ENCODE results near the gene CCDC148.

The CCDC148 gene

GRCh38 chr2:158482594-158482993 is 26.0 kb upstream of the CCDC148 start:
- Histone ChIP-seq H4K20me1 (ENCODE audit: insufficient read depth, low read length) (no peaks in the 10 kb centered on the region), H3K27me3 (ENCODE audit: low read depth, low read length) (no peaks in the 10 kb centered on the region), H3K4me1 (ENCODE audit: low read length) (no peaks in the 10 kb centered on the region), H3K4me3 (ENCODE audit: low read length) (no peak overlapping the region), H3K9me3 (ENCODE audit: insufficient read depth, low read length) (no peaks in the 10 kb centered on the region), H3K36me3 (replicated peaks; ENCODE audit: low read depth, low read length) (no peaks in the 10 kb centered on the region), H3K79me2 (ENCODE audit: low read length) (peaks cover 16% of the 10 kb centered on the region), H3K4me2 (ENCODE audit: low read length) (no peak overlapping the region), H3K9ac (ENCODE audit: low read length) (no peak overlapping the region), H2AFZ (ENCODE audit: low read depth, low read length) (no peak overlapping the region), H3K27ac (ENCODE audit: low read length) (no peak overlapping the region)
- no peak for TF ChIP-seq CTCF (IDR thresholded peaks at IDR 0.05; ENCODE audit: low read depth, low read length)
- TF ChIP-seq EZH2phosphoT487 (IDR thresholded peaks at IDR 0.05; ENCODE audit: low read depth): no peak

- Histone ChIP-seq H3K4me3 (ENCODE audit: low read length) (no peak overlapping the region), H2AFZ (ENCODE audit: low read depth, low read length) (no peak overlapping the region), H3K4me1 (ENCODE audit: low read length) (no peaks in the 10 kb centered on the region), H3K9me3 (ENCODE audit: insufficient read depth, low read length) (no peaks in the 10 kb centered on the region), H3K27me3 (ENCODE audit: low read depth, low read length) (no peaks in the 10 kb centered on the region), H3K79me2 (ENCODE audit: low read length) (peaks cover 10% of the 10 kb centered on the region; the same call in 1 of the 2 replicates), H4K20me1 (ENCODE audit: insufficient read depth, low read length) (no peaks in the 10 kb centered on the region), H3K9ac (ENCODE audit: low read length) (no peak overlapping the region), H3K4me2 (ENCODE audit: low read length) (no peak overlapping the region), H3K36me3 (replicated peaks; ENCODE audit: low read depth, low read length) (no peaks in the 10 kb centered on the region), H3K27ac (ENCODE audit: low read length) (no peak overlapping the region)
- TF ChIP-seq CTCF (IDR thresholded peaks at IDR 0.05; ENCODE audit: low read depth, low read length): no peak
- TF ChIP-seq EZH2phosphoT487 (IDR thresholded peaks at IDR 0.05; ENCODE audit: low read depth): no peak
Observed at GRCh38 chr2:158481116-158481515, 24.6 kb upstream of the CCDC148 start.

GRCh38 chr2:158478816-158479215 is 22.3 kb upstream of the CCDC148 start:
- Histone ChIP-seq H3K36me3 (replicated peaks; ENCODE audit: low read depth, low read length) (no peaks in the 10 kb centered on the region), H3K9ac (ENCODE audit: low read length) (no peak overlapping the region), H3K27ac (ENCODE audit: low read length) (no peak overlapping the region), H3K4me1 (ENCODE audit: low read length) (no peaks in the 10 kb centered on the region), H2AFZ (ENCODE audit: low read depth, low read length) (no peak overlapping the region), H3K4me2 (ENCODE audit: low read length) (no peak overlapping the region), H3K4me3 (ENCODE audit: low read length) (no peak overlapping the region), H3K27me3 (ENCODE audit: low read depth, low read length) (no peaks in the 10 kb centered on the region), H4K20me1 (ENCODE audit: insufficient read depth, low read length) (no peaks in the 10 kb centered on the region), H3K79me2 (ENCODE audit: low read length) (no peaks in the 10 kb centered on the region), H3K9me3 (ENCODE audit: insufficient read depth, low read length) (no peaks in the 10 kb centered on the region)
- TF ChIP-seq CTCF (IDR thresholded peaks at IDR 0.05; ENCODE audit: low read depth, low read length) (no peak), EZH2phosphoT487 (IDR thresholded peaks at IDR 0.05; ENCODE audit: low read depth) (no peak)

GRCh38 chr2:158478237-158478636 is 21.7 kb upstream of the CCDC148 start:
- H3K36me3 ChIP-seq (replicated peaks; ENCODE audit: low read depth, low read length): no peaks in the 10 kb centered on the region
- H4K20me1 ChIP-seq (ENCODE audit: insufficient read depth, low read length): no peaks in the 10 kb centered on the region
- no peak overlapping the region for H3K27ac ChIP-seq (ENCODE audit: low read length)
- no peak overlapping the region for H3K4me3 ChIP-seq (ENCODE audit: low read length)
- H3K79me2 ChIP-seq (ENCODE audit: low read length): no peaks in the 10 kb centered on the region
- no peak overlapping the region for H2AFZ ChIP-seq (ENCODE audit: low read depth, low read length)
- H3K4me2 ChIP-seq (ENCODE audit: low read length): no peak overlapping the region
- TF ChIP-seq EZH2phosphoT487 (IDR thresholded peaks at IDR 0.05; ENCODE audit: low read depth): no peak
- TF ChIP-seq CTCF (IDR thresholded peaks at IDR 0.05; ENCODE audit: low read depth, low read length): no peak
- no peaks in the 10 kb centered on the region for H3K4me1 ChIP-seq (ENCODE audit: low read length)
- no peak overlapping the region for H3K9ac ChIP-seq (ENCODE audit: low read length)
- H3K9me3 ChIP-seq (ENCODE audit: insufficient read depth, low read length): no peaks in the 10 kb centered on the region
- H3K27me3 ChIP-seq (ENCODE audit: low read depth, low read length): no peaks in the 10 kb centered on the region
